G401.6 (cell line): Measurements from ENCODE around the gene RHOXF2B.
A peak's percentile ranks its signal among the peaks of the same experiment; 100 is the strongest.
"Not testable (repeated sequence)": the region's sequence is repeated elsewhere in the genome, so short reads cannot be mapped to it uniquely, and the experiment has no call there.

Experiments used
- FAIRE-seq: peaks from 2 replicates; lab custom pipeline; 2012; peaks lifted over from hg19 to GRCh38; lab: Jason Lieb, UNC

The RHOXF2B gene

DNA sequence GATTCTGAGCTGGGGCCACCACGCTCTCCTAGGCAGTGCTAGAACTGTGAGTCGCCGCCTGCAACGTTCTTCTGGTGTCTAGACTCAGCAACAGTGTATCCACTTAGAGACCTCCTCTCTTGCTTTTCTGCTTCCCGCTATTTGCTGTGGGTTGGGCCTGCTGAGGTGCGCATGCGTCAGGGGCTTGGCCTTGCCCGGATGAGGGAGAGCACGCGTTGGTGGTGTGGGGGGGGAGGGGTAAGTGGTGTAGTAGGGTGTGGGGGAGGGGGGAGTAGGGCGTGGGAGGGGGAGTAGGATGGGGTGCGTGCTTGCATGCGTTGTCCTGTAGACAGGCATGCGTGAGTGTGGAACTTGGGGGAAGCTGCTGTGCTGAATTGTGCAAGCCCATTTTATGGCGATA, at the start of gene RHOXF2B:
TSS of gene RHOXF2B (minus strand) at position 101 of the 400 bp plus-strand sequence. CDS start 138 bp downstream, outside the sequence.
- not testable (repeated sequence) for FAIRE-seq

DNA sequence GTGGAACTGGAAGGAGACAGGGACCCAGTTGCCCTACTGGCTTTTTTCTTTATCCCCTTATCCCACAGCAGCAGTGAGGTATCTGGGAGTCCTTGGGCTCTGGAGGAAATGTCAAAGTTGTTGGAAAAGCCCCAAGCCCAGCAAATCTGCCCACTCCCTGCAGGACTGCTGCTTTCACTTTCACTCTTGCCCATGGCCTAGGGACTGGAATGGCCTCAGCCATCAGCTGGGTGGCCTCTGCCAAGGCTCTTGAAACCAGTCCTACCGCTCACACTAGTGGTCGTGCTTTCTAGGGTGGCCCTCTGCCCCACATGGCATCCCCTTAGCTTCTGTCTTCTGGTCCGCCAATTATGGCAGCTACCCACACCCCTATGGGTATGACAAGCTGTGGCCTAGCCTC, 48.0 kb upstream of the RHOXF2B start:
- no peak for FAIRE-seq

DNA sequence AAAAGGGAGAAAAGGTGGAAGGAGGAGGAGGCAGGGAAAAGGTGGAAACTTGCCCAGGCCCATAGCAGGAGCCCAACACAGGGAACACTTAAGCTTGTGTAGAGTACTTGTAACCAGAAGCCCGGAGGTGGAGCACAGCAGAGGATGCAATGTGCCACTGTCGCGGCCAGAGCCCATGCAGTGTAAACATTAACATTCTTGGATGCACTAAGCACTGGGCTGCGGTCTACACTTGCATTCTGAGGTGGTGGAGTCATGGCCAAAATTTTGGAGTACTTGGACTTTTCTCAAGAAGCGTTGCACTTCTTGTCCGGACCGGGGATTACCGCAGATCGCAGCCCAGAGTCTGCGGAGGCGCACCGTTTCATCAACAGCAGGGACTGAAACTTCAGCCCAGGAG, 42.7 kb upstream of the RHOXF2B start:
- no peak for FAIRE-seq

DNA sequence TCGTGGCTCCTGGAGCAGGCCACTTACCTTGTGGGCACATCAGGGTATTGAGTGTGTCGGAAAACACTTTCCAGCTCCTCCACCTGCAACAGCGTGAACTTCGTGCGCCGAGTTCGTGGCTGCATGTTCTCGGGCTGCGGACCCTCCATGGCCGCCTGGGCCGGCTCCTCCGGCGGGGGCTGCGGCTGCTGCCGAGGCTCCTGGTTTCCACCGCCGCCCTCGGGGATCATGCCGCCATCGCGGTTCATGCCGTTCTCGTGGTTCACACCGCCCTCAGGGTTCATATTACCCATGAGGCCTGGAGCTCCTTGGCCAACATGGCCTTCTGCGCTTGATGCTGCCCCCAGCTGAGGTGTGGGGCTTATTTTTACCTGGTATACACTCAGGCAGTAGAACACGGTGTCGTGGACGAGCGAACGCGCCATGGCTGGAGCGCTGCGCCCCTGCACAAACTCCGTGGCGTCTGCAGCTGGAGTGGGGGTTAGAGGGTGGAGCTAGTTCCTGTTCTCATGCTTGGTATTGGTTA, 38.0 kb upstream of the RHOXF2B start, which contains the start of gene RHOXF1:
TSS of gene RHOXF1 (minus strand) at position 476 of the 526 bp plus-strand sequence. CDS start at position 425, 51 bp downstream.
- FAIRE-seq: no peak

DNA sequence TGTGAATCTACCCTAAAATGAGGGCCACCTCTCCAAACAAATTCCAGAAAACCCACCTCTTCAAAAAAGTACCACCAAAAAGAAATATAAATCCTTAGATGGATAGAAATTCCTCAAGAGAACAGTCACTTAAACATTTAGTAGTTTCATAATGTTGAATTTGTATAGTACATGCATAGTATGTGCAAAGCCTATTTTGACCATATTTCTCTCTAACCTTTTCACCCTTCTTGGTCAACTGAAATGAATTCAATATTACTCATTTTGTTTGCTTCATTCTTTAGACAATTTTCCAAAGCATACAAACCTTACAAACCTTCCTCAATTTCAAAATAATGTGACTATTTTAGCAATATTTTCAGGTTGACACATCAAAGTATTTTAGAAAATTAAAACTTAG, 34.1 kb upstream of the RHOXF2B start:
- FAIRE-seq: no peak

DNA sequence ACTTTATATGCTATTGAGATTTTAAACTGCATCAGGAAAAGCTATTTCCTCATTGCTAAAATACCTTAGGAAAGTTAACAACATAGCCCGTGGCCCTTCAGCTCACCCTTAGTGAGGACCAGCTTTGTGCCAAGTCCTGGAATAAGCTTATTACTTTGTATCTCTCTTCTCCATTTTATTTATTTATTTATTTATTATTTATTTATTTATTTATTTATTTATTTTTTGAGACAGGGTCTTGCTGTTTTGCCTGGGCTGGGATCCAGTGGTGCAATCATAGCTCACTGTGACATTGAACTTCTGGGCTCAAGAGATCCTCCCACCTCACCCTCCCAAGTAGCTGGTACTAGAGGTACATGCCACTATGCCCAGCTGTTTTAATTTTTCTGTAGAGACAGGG, 31.9 kb upstream of the RHOXF2B start:
- FAIRE-seq: no peak

DNA sequence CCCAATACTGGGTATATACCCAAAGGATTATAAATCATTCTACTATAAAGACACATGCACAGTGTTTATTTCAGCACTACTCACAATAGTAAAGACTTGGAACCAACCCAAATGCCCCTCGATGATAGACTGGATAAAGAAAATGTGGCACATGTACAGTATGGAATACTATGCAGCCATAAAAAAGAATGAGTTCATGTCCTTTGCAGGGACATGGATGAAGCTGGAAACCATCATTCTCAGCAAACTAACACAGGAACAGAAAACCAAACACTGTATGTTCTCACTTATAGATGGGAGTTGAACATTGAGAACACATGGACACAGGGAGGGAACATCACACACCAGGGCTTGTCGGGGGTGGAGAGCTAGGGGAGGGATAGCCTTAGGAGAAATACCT, 27.2 kb upstream of the RHOXF2B start:
- not testable (repeated sequence) for FAIRE-seq

DNA sequence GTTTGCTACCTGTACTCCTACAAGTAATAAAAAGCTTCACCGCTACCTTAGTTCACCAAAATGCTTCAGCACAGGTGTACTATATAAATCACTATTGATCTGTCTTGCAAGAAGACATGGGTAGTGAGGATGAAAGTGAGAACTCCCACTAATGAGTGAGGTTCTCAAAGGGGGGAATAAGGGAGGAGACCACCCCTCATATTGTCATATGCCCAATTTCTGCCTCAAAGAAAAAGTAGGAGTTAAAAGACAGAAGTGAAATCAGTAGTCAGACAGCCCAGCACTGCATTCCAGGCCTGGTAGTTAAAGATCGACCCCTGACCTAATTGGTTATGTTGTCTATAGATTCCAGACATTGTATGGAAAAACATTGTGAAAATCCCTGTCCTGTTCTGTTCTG, 23.6 kb upstream of the RHOXF2B start:
- FAIRE-seq: not testable (repeated sequence)

DNA sequence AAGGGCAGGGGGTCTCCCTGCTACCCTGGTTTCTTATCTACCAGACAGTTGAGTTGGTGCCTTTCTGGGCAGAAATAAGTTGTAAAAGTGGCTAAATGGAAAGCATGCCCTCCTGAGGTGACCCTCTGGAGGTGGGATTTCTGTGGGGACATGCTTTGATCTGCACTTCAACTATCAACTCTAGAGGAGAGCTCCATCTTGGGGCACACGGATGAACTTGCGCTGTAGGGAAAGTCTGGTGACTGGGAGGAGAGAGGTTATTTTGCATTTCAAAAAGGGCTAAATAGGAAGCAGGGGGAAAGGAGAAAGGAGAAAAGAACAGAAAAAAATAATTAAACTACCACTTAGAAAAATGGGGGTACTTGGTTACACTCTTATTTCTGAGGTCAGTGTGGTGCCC, 12.7 kb upstream of the RHOXF2B start:
- no peak for FAIRE-seq

DNA sequence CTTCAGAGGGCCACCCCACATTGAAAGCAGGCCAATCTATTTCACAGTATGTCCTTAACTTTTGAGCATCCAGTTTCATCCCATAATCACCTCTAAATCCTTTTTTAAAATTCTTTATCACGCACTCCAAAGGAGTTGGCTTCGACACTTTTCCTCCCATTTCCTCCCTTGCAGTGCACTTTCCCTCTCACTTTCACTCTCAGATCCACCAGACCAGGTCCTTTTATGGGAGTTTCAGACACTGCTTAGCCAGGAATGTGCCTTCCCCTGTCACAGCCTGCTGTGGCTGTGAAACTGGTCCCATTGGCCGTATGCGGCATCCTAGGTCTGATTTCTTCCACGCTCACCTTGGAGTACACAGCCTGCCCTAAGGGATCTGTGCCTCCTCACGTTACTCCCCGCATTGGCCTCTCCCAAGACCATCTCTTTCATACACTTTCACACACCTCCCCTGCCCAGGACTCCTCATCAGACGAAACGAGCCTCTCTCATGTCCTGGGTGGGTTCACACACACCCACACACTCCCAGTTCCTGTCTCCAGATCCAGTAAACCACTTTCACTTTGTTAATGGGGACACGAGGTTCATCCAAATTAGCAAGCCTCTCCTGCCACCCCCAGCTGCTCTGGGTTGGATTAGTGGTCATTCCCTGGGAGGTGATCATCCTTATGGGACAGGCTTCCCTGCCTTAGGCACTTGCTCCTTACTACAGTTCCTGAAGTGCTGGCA, 10.0 kb upstream of the RHOXF2B start:
- no peak for FAIRE-seq

DNA sequence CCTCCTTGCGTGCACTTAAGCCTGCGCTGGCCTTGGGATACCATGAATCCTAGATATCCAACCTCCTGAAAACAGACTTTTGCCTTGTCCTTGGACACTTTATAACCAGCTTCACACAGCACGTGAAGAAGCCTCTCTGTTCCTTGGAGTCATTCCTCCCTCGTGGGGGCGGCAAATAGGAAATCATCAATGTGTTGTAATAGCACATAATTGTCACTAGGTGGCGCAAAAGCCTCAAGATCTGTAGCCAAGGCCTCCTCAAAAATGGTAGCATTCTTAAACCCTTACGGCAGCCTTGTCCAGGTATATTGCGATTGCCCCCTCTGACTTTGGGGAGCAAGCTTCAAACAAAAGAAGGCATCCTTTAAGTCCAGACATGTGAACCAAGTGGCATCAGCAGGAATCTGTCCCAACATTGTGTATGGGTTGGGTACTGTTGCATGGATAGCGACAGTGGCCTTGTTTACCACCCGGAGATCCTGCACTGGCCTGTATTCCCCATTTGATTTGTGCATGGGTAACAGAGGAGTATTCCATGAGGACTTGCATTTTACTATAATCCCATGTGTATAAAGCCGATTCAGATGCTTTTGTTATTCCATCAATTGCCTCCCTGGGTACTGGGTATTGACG, 8.2 kb upstream of the RHOXF2B start:
- FAIRE-seq: peak; percentile 82

DNA sequence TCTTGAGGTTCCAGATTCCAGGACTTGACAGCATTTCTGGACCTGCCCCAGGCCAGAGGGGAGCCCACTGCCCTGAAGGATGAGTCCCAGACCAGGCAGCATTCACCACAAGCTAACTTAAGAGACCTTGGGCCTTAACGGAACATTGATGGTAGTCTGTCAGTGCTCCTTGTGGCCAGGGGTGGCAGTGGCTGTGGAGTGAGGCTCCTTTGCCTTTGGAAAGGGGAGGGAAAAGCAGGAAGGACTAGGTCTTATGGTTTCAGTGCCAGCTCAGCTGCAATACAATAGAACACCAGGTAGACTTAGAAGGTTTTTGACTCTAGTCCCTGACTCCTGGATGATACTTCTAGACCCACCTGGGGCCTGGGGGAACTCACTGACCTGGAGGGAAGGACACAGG, 11.3 kb downstream of the RHOXF2B start:
- not testable (repeated sequence) for FAIRE-seq

DNA sequence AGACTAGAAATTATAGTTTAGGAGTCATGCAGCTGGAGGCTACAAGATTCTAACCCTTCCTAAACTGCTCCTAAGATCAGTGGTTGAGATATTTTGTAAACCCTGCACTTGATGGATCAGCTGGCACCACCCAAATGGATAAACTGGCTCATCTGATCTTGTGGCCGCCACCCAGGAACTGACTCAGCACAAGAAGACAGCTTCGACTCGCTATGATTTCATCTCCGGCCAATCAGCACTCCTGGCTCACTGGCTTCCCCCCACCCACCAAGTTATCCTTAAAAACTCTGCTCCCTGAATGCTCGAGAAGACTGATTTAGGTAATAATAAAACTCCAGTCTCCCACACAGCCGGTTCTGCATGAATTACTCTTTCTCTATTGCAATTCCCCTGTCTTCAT, 34.8 kb downstream of the RHOXF2B start:
- FAIRE-seq: not testable (repeated sequence)

DNA sequence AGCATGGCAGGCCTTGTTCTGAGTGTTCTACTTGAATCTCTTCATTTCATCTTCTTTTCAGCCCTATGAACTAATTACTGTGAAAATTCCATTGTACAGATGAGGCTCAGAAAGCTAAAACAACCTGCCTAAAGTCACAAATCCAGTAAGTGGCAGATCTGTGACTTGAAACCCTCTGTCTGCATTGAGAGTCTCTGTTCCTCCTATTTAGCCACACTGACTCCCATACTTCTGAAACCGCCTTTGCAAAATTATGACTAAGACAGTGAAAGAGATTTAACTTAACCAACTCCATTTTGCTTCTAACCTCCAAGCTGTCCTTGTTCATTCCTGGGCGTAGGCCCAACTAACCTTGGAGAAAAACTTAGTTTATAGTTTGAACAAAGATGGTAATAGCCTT, 35.2 kb downstream of the RHOXF2B start:
- FAIRE-seq: not testable (repeated sequence)

DNA sequence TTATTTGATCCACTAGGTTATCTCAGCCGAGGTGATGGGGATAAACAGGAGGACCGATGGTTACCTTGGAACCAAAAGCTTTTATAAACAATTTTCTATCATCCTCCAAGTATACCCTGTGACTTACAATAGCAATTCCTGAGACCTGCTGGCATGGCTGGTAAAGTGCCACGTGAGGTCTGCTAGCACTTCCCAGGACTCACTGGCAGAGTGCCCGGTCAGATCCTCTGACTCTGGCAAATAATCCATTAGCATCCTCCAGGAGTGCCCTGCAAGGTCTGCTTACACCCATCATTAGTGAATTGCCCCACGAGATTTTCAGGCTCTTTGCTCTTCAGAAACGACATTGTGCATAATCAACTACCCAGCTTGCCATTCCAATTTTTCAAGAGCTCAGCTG, 37.3 kb downstream of the RHOXF2B start:
- not testable (repeated sequence) for FAIRE-seq

DNA sequence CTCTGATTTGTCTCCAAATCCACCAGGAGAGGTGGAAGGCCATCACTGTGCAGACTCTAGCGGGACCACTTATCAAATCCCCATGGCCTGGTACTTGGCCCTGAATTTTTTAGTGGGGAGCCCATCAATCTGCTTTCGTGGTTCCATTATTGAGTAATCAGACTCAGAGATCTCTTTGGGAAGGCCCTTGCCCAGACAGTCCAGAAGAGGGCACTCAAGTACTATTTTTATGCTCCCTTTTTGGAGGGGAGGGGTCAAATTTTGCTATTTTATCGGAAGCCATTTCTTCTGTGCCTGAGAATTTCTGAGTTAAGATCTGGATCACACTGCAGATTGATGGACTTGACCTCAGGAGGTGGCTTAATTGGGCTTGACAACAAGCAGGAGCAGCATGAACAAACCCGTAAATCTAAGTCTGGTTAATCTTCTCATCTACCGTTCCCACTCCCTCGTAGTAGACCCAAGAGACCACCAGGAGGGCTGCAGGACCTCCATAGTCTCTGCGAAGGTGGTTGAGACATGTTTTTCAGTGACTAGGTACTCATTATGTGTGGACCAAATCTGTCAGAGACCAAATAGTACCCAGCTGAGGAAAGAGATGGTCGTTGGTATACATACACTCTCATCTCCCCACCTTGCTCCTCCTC, 38.3 kb downstream of the RHOXF2B start:
- not testable (repeated sequence) for FAIRE-seq

DNA sequence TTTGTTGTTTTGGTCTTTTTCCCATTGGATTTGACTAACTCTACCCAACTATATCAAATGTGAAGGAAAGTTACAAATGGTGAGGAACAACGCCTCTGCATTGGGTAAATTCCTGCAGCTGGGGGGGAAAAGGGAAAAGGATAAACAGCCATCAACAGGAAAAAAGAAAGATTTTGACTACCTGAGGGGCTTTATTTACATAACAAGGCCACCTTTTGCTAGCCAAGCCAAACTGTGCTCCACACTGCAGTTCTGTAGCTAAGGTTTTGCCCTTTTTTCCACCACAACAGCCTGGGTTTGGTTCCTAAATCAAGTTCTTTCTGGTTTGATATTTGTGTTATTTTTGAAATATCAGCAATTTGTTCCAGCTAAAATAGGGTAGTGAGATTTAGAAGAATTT, 40.8 kb downstream of the RHOXF2B start:
- no peak for FAIRE-seq

DNA sequence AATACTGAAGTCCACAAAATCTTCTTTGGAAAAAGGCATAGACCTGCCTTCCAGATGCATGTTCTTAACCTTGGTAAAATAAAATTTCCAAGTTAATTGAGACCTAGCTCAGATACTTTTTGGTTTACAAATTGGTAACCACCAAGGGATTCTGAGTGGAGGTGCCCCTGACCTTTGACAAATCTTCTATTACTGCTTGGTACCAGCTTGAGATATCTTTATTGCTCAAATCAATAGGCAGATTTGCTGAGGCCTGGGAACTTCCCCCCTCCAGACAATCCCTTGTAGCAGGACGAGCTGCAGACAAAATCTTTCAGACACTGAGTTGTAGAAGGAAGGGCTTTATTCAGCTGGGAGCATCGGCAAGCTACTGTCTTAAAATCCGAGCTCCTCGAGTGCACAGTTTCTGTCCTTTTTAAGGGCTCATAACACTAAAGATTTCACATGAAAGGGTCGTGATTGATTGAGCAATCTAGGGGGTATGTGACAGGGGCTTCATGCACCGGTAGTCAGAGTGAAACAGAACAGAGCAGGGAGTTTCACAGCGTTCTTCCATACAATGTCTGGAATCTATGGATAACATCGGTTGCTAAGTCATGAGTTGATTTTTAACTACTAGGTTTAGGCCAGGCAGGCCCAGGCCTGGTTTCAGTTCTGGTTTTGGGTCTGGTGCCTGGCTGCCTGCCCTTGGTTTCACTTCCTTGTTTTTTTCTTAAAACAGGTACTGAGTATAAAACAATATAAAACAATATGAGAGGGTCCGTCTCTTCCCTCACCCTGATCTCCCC, 41.8 kb downstream of the RHOXF2B start:
- FAIRE-seq: not testable (repeated sequence)

DNA sequence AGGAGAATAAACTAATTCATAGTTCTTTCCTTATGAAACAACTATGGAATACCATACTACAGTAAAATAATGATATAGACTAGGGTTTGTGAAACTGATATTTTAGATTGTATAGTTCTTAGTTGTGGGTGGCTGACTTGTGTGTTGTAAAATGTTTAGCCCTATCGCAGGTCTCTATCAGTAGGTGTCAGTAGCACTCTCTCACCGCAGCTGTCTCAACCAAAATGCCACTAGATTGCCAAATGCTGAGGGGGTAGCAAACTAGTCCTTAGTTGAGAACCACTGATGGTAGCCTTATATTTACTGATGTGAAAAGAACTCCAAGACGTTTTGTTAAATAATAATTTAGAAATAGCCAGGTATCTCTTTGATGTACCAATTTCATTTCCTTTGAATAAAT, 48.1 kb downstream of the RHOXF2B start:
- FAIRE-seq: no peak

DNA sequence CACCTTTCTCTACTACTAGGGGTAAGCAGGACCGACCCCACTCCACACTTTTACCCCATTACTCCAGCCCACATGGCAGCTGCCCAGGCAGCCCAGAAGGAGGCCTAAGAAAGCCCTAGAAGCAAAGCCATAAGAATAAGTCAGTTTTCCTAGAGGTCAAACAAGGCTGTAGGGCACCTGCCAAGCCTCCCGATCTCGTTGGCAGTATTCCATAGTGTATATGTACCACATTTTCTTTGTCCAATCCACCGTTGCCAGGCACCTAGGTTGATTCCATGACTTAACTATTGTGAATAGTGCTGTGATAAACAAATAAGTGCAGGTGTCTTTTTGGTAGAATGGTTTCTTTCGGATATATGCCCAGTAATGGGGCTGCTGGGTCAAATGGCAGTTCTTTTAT, 54.2 kb downstream of the RHOXF2B start:
- no peak for FAIRE-seq

DNA sequence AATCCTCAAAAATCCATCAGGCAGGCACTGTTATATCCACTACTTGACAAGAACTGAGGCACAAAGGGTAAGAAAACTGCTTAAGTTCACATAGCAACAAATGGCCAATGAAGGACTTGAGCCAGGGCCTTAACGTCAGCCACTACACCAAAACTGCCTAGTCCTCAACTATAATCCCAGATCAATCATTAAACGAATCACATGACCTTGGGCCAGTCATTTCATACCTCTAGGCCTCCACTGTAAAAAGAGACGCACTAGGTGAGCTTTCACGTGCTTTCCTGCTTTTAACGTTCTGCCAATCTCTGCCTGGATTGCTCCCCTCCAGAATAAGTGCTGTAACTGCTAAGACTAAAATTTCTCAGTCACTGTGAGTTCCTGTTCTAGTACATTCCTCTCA, 54.7 kb downstream of the RHOXF2B start:
- FAIRE-seq: no peak
